ENCODE data around the gene KLC1.

KLC1 gene

DNA sequence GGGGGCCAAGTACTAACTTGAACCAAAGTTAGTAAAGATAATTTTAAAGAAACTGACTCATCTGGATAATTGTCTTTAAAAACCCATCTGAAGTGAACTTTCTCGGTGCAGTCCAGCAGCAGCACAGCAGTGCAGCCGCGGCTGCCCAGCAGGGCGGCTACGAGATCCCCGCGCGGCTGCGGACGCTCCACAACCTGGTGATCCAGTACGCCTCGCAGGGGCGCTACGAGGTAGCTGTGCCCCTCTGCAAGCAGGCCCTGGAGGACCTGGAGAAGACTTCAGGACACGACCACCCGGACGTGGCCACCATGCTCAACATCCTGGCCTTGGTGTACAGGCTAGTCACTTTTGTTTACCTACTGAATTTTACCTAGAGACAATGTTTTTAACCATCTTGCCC, 33.6 kb downstream of the KLC1 start:
- Mint-ChIP-seq H3K27me3 (ENCODE audit: low read depth) (no peaks in the 10 kb centered on the region), H3K4me3 (no peak overlapping the region), H3K9me3 (no peaks in the 10 kb centered on the region), H3K27ac (no peak overlapping the region), H3K36me3 (ENCODE audit: low read depth) (peaks cover 20% of the 10 kb centered on the region), H3K4me1 (ENCODE audit: low read depth) (no peaks in the 10 kb centered on the region)

DNA sequence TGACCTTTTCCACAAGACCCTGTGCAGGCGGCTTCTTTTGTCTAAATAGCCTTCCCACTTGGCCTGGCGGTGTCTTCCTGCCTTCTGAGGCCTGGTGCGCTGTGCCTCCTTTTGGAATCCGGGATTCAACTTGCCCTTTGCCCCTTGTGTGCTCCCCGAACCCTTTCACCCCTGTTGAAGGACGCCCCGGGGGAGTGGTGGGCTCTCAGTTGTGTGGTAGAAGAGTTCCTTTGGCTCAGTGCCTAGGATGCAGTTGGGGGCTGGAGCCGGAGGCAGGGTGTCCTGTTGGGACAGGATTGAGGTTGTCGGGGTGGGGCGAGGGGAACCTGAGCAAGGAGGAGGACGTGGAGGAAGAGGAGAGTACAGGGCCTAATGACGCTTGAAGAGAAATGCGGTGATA, 34.5 kb downstream of the KLC1 start:
- no peak overlapping the region for H3K27ac Mint-ChIP-seq
- peaks cover 20% of the 10 kb centered on the region for H3K36me3 Mint-ChIP-seq (ENCODE audit: low read depth)
- H3K4me1 Mint-ChIP-seq (ENCODE audit: low read depth), result no peaks in the 10 kb centered on the region
- H3K4me3 Mint-ChIP-seq, result no peak overlapping the region
- H3K9me3 Mint-ChIP-seq, result no peaks in the 10 kb centered on the region
- H3K27me3 Mint-ChIP-seq (ENCODE audit: low read depth), result no peaks in the 10 kb centered on the region

- Mint-ChIP-seq H3K27ac (no peak overlapping the region), H3K27me3 (ENCODE audit: low read depth) (no peaks in the 10 kb centered on the region), H3K36me3 (ENCODE audit: low read depth) (peaks cover 32% of the 10 kb centered on the region), H3K4me1 (ENCODE audit: low read depth) (no peaks in the 10 kb centered on the region), H3K9me3 (no peaks in the 10 kb centered on the region), H3K4me3 (no peak overlapping the region)
Measured at GRCh38 chr14:103667671-103668070, 38.7 kb downstream of the KLC1 start.

DNA sequence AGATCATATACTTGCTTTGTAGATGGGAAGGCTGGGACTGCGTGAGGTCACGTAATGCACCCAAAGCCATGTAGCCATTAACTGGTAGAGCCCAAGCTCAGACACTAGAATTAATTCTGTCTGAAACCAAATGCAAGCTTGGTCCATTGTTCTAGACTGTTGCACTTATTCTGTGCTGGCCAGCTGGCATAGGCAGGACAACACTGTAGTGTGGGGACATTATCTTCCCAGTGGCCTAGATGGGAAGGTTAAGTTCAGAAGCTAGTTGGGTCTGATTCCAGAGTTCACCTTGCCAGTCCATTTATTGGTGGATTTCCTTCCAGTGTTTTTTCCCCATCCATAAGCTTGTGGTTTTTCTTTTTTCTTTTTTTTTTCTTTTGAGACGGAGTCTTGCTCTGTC, 39.1 kb downstream of the KLC1 start:
- Mint-ChIP-seq H3K4me1 (ENCODE audit: low read depth) (no peaks in the 10 kb centered on the region), H3K27me3 (ENCODE audit: low read depth) (no peaks in the 10 kb centered on the region), H3K4me3 (no peak overlapping the region), H3K36me3 (ENCODE audit: low read depth) (peaks cover 35% of the 10 kb centered on the region), H3K27ac (no peak overlapping the region), H3K9me3 (no peaks in the 10 kb centered on the region)

DNA sequence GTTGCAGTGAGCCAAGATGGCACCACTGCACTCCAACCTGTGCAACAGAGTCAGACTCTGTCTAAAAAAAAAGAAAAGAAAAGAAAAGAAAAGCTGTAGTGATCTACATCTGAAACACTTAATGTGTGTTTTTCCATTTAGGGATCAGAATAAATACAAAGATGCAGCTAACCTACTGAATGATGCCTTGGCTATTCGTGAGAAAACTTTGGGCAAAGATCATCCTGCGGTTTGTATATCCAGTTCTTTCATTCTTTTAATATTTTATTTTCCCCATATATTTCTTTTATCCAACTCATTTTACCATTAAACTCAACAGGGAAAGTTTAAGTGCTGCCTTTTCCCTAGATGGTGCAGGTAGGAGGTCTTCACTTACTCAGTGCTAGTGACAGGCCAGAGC, 40.4 kb downstream of the KLC1 start:
- H3K36me3 Mint-ChIP-seq (ENCODE audit: low read depth), result peaks cover 36% of the 10 kb centered on the region
- no peak overlapping the region for H3K4me3 Mint-ChIP-seq

DNA sequence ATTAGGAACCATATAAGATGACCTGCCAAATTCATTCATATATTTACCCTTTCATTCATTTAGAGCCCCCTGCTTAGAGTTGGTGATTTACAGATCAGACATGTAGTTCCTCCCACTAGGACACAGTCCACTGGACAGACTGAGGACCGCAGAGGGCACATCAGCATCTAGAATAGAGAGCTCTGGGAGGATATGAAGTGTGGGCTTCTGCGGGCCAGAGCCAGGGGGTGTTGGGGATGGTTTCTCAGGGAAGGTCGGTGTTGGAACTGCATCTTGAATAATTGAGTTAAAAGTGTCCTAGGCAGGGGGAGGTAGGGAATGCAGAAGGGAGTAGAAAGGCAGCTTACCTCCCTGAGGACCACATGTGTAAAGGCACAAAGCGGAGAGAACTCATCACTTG, 42.9 kb downstream of the KLC1 start:
- Mint-ChIP-seq H3K27ac (no peak overlapping the region), H3K36me3 (ENCODE audit: low read depth) (peaks cover 40% of the 10 kb centered on the region), H3K4me3 (no peak overlapping the region), H3K27me3 (ENCODE audit: low read depth) (no peaks in the 10 kb centered on the region), H3K4me1 (ENCODE audit: low read depth) (no peaks in the 10 kb centered on the region), H3K9me3 (no peaks in the 10 kb centered on the region)

More for the DNA sequence above, 40.4 kb downstream of the KLC1 start:
- Mint-ChIP-seq H3K27me3 (ENCODE audit: low read depth) (no peaks in the 10 kb centered on the region), H3K4me1 (ENCODE audit: low read depth) (no peaks in the 10 kb centered on the region), H3K27ac (no peak overlapping the region), H3K9me3 (no peaks in the 10 kb centered on the region)

DNA sequence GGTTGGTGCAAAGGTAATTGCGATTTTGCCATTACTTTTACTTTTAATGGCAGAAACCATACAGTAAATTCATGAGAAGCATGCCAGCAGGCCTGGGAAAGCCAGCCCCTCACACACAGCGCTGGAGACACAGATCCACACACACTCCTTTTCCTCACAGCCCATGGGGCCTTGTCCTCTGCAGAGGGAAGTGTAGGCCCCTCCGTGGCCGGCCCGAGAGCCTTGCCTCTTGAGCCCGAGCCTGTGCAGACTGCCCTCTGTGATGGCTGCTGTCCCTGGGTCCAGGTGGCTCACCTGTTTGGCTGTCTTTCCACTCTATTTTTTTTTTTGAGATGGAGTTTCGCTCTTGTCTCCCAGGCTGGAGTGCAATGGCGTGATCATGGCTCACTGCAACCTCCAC, 46.9 kb downstream of the KLC1 start:
- Mint-ChIP-seq H3K4me3 (no peak overlapping the region), H3K36me3 (ENCODE audit: low read depth) (peaks cover 40% of the 10 kb centered on the region)

GRCh38 chr14:103676881-103677675, 48.1 kb downstream of the KLC1 start:
- Mint-ChIP-seq H3K36me3 (ENCODE audit: low read depth) (peaks cover 37% of the 10 kb centered on the region), H3K27ac (no peak overlapping the region), H3K27me3 (ENCODE audit: low read depth) (no peaks in the 10 kb centered on the region), H3K9me3 (no peaks in the 10 kb centered on the region), H3K4me3 (no peak overlapping the region), H3K4me1 (ENCODE audit: low read depth) (no peaks in the 10 kb centered on the region)

More for the DNA sequence above, 46.9 kb downstream of the KLC1 start:
- Mint-ChIP-seq H3K27me3 (ENCODE audit: low read depth) (no peaks in the 10 kb centered on the region), H3K4me1 (ENCODE audit: low read depth) (no peaks in the 10 kb centered on the region), H3K27ac (no peak overlapping the region), H3K9me3 (no peaks in the 10 kb centered on the region)

GRCh38 chr14:103679351-103679750, 50.3 kb downstream of the KLC1 start:
- Mint-ChIP-seq H3K4me3 (no peak overlapping the region), H3K27ac (no peak overlapping the region), H3K36me3 (ENCODE audit: low read depth) (peaks cover 30% of the 10 kb centered on the region), H3K27me3 (ENCODE audit: low read depth) (no peaks in the 10 kb centered on the region), H3K9me3 (no peaks in the 10 kb centered on the region), H3K4me1 (ENCODE audit: low read depth) (no peaks in the 10 kb centered on the region)

- Mint-ChIP-seq H3K36me3 (ENCODE audit: low read depth) (peaks cover 27% of the 10 kb centered on the region), H3K27me3 (ENCODE audit: low read depth) (no peaks in the 10 kb centered on the region), H3K9me3 (no peaks in the 10 kb centered on the region), H3K4me1 (ENCODE audit: low read depth) (no peaks in the 10 kb centered on the region), H3K4me3 (no peak overlapping the region), H3K27ac (no peak overlapping the region)
Measured at GRCh38 chr14:103680491-103681231, 51.6 kb downstream of the KLC1 start.

DNA sequence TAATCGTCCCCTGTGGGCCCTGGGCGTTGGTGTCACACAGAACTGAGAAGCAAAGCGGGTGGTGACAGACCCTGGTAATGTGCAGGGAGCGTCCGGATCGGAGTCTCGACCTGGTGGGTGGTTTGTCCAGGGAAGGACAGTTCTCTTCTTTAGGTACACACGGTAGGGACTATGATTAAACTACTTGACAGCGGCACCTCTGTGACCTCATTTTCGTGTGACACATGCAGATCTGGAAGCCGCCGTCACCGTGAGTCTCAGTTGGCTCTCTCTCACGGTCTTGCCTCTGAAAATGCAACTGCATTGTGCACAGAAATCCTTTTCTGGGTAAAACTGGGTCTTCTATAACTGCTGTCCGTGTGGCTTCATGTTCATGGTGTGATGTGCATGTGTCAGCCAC, 54.1 kb downstream of the KLC1 start:
- Mint-ChIP-seq H3K9me3 (no peaks in the 10 kb centered on the region), H3K36me3 (ENCODE audit: low read depth) (peaks cover 26% of the 10 kb centered on the region), H3K4me3 (no peak overlapping the region), H3K4me1 (ENCODE audit: low read depth) (peaks cover 2% of the 10 kb centered on the region), H3K27ac (no peak overlapping the region), H3K27me3 (ENCODE audit: low read depth) (no peaks in the 10 kb centered on the region)

GRCh38 chr14:103684471-103684870, 55.5 kb downstream of the KLC1 start:
- Mint-ChIP-seq H3K4me1 (ENCODE audit: low read depth) (peaks cover 2% of the 10 kb centered on the region), H3K27ac (no peak overlapping the region), H3K27me3 (ENCODE audit: low read depth) (no peaks in the 10 kb centered on the region), H3K4me3 (no peak overlapping the region), H3K9me3 (no peaks in the 10 kb centered on the region), H3K36me3 (ENCODE audit: low read depth) (peaks cover 24% of the 10 kb centered on the region)

DNA sequence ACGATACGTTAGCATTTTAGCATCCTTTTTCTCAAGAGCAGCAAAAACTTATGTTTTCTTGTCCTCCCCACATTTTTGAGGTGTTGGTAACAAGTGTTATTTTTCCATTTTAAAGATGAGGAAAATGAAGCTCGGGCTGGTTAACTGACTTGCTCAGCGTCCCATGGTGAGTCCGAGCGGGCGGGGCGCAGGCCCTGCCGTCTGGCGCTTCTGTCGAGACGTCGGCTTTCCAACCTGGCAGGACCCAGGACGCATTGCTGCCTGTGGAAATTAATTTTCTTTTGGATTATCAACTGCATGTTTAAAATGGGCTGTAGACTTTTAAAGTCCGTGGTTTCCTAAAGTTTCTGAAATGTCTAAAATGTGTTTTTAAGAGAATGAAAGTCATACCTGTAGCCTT, 55.9 kb downstream of the KLC1 start:
- H3K27me3 Mint-ChIP-seq (ENCODE audit: low read depth), result no peaks in the 10 kb centered on the region
- H3K4me3 Mint-ChIP-seq, result no peak overlapping the region
- no peaks in the 10 kb centered on the region for H3K9me3 Mint-ChIP-seq
- H3K4me1 Mint-ChIP-seq (ENCODE audit: low read depth), result peaks cover 2% of the 10 kb centered on the region
- H3K36me3 Mint-ChIP-seq (ENCODE audit: low read depth), result peaks cover 21% of the 10 kb centered on the region
- no peak overlapping the region for H3K27ac Mint-ChIP-seq

DNA sequence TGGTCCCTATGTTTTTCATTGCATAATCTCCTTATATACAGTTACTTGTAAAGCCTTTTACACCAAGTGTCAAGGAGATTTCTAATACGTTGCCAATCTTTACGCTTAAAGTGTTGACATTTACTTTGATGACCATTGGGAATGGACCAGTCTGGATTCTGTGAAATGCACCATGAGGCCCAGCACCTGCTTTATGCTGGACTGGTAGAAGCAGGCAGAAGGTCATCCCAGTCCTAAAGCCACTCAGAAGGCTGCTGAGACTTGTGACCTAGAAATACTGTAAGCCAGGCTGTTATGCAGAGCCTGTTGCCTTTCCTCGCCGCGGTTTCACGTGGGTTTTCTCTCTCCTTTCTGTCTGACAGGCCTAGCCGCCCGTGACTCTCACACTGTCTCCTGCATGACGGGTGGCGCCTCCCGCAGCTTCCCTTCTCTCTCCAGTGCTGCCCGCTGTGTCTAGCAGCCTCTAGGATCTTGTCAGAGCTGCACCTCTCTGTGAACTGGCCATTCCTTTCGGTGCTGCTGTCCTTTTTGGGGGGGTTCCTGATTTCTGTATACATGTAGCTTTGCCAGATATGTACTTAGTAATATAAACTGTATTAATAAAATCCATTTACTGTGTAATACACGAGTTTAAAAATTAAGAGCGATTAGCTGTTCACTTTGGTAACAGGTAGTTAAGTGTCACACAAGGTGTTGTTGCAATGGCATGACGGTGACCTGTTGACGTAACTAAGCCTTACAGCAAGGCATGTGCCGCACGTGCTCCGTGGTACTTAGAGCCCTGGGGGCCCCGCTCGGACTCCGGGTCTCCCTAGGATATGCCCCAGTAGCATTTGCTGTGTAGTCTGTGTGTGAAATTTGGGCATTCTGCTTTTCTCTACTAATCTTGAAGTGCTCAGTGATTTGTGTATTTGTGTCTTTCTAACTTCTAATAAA, 56.5 kb downstream of the KLC1 start:
- H3K27ac Mint-ChIP-seq, result no peak overlapping the region
- no peaks in the 10 kb centered on the region for H3K27me3 Mint-ChIP-seq (ENCODE audit: low read depth)
- no peaks in the 10 kb centered on the region for H3K9me3 Mint-ChIP-seq
- H3K4me1 Mint-ChIP-seq (ENCODE audit: low read depth), result peaks cover 2% of the 10 kb centered on the region
- no peak overlapping the region for H3K4me3 Mint-ChIP-seq
- peaks cover 21% of the 10 kb centered on the region for H3K36me3 Mint-ChIP-seq (ENCODE audit: low read depth)

Data from T-helper 1 cell treated with Interleukin-12 subunit alpha and Interleukin-12 subunit beta and Interleukin-4 antibody, amounts not matched to agents 30 μg/mL and 1 μg/mL, for 36 hours (primary cell).